LNCaP clone FGC (cell line): ENCODE results near the gene MINDY4B.

Source experiments
- DNase-seq: peaks from one replicate; pipeline ENCODE4 v3.0.0-alpha.2; 2011; ENCODE audit warnings: low read depth
- H3K4me3 ChIP-seq: 2 replicates; pipeline ENCODE4 v1.5.1; 2011; ENCODE audit warnings: mild to moderate bottlenecking, low read depth, low read length, control low read depth
- CTCF ChIP-seq: IDR thresholded peaks from 2 replicates; pipeline ENCODE4 v1.5.1; 2012; ENCODE audit warnings: mild to moderate bottlenecking; ENCODE audit not compliant: control insufficient read depth, insufficient read depth; ENCODE audit errors: extremely low read depth

Gene MINDY4B

GRCh38 chr3:150887031-150887430 lies 18.2 kb downstream of the MINDY4B start:
- no peak for DNase-seq
- H3K4me3 ChIP-seq, result no peak overlapping the region
- no peak for TF ChIP-seq CTCF

GRCh38 chr3:150885535-150885934 lies 19.7 kb downstream of the MINDY4B start:
- no peak overlapping the region for H3K4me3 ChIP-seq
- TF ChIP-seq CTCF, result no peak
- no peak for DNase-seq

- DNase-seq, result no peak
- no peak overlapping the region for H3K4me3 ChIP-seq
- TF ChIP-seq CTCF, result no peak
Measured at GRCh38 chr3:150878996-150879575, 26.2 kb downstream of the MINDY4B start.

GRCh38 chr3:150878290-150878689 lies 26.9 kb downstream of the MINDY4B start:
- TF ChIP-seq CTCF, result no peak
- no peak overlapping the region for H3K4me3 ChIP-seq
- DNase-seq, result no peak

GRCh38 chr3:150877303-150877702 lies 27.9 kb downstream of the MINDY4B start:
- no peak overlapping the region for H3K4me3 ChIP-seq
- no peak for TF ChIP-seq CTCF
- no peak for DNase-seq

- no peak for DNase-seq
- TF ChIP-seq CTCF, result no peak
- no peak overlapping the region for H3K4me3 ChIP-seq
Measured at GRCh38 chr3:150876611-150877265, 28.5 kb downstream of the MINDY4B start.

- no peak for TF ChIP-seq CTCF
- DNase-seq, result no peak
- H3K4me3 ChIP-seq, result no peak overlapping the region
Measured at GRCh38 chr3:150875548-150875947, 29.7 kb downstream of the MINDY4B start.
